ENCODE measurements around the gene ADAMTS12.

- TF ChIP-seq, protein P1, sequence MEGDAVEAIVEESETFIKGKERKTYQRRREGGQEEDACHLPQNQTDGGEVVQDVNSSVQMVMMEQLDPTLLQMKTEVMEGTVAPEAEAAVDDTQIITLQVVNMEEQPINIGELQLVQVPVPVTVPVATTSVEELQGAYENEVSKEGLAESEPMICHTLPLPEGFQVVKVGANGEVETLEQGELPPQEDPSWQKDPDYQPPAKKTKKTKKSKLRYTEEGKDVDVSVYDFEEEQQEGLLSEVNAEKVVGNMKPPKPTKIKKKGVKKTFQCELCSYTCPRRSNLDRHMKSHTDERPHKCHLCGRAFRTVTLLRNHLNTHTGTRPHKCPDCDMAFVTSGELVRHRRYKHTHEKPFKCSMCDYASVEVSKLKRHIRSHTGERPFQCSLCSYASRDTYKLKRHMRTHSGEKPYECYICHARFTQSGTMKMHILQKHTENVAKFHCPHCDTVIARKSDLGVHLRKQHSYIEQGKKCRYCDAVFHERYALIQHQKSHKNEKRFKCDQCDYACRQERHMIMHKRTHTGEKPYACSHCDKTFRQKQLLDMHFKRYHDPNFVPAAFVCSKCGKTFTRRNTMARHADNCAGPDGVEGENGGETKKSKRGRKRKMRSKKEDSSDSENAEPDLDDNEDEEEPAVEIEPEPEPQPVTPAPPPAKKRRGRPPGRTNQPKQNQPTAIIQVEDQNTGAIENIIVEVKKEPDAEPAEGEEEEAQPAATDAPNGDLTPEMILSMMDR (IDR thresholded peaks at IDR 0.05) = no peak
- TF ChIP-seq ZFX (IDR thresholded peaks at IDR 0.05; ENCODE audit: borderline replicate concordance) = no peak
Observed at GRCh38 chr5:33523208-33523771, 368.5 kb downstream of the ADAMTS12 start.
